ENCODE results near the gene BCL11B.

GRCh38 chr14:99226687-99227086, 45.3 kb downstream of the BCL11B start:
- TF ChIP-seq CTCF (IDR thresholded peaks at IDR 0.05) = no peak
- TF ChIP-seq POLR2A (IDR thresholded peaks at IDR 0.05) = no peak
- TF ChIP-seq POLR2AphosphoS5 (IDR thresholded peaks at IDR 0.05; ENCODE audit: insufficient read depth in 1 of 2, low read depth in 1 of 2) = no peak

Data from vagina (tissue), 2 donors.